Brain pericyte (primary cell): ENCODE results near the gene SLC9B1.
"Not testable (repeated sequence)": the region's sequence is repeated elsewhere in the genome, so short reads cannot be mapped to it uniquely, and the experiment has no call there.

Experiments used
- DNase-seq: peaks from one replicate; pipeline ENCODE4 v3.0.0-alpha.2; 2012; ENCODE audit warnings: low read depth, low spot score

Gene SLC9B1

GRCh38 chr4:102878349-102878748 is 141.2 kb downstream of the SLC9B1 start:
- DNase-seq, result peak; percentile 95

GRCh38 chr4:102877477-102878106 is 141.9 kb downstream of the SLC9B1 start:
- DNase-seq, result not testable (repeated sequence)

DNA sequence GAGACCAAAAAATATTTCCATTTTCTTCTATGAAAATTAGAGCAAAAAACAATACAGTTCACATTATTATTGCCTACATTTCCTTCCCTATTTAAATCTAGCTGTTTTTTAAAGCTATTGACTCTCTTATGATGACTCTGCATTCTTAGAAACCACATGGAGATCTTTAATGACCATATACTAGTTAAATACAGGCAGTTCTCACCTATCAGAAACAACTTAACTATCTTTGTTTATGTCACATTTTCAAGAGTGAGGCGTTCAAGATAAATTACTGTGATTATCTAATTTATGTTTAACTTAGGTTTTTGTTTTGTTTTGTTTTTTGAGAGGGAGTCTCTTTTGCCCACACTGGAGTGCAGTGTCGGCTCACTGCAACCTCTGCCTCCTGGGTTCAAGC is 147.7 kb downstream of the SLC9B1 start:
- DNase-seq, result no peak

GRCh38 chr4:102869569-102870197 is 149.8 kb downstream of the SLC9B1 start:
- DNase-seq, result no peak

- peak; percentile 78 for DNase-seq
Measured at GRCh38 chr4:102868781-102869568, 150.5 kb downstream of the SLC9B1 start, which contains the start of gene CISD2. TSS of gene CISD2 (plus strand) at chr4:102868992. CDS start at chr4:102869085, 93 bp downstream.

DNA sequence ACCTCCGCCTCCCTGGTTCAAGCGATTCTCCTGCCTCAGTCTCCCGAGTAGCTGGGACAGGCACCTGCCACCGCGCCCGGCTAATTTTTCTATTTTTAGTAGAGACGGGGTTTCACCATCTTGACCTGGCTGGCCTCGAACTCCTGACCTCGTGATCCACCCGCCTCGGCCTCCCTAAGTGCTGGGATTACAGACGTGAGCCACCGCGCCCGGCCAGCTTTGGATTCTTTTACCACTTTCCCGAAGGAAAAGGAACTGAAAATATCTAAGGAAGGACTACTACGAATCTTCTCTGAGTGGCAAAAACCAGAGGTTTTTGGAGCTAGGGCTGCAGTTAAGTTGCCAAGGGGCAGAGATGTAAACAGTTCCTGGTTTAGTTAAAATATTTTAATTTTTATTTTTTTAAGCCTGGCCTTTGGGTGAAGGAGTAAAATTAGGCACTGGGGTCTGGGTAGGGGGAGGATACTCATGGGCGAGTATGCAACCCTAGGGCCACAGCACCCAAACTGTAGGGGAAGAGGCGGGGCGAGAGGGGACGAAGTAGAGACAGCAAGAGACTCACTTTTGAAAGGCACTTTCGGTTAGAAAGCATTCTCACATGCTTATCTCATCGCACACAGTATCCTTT is 151.2 kb downstream of the SLC9B1 start:
- DNase-seq, result no peak

GRCh38 chr4:102867278-102868152 is 152.0 kb downstream of the SLC9B1 start:
- DNase-seq, result no peak

- not testable (repeated sequence) for DNase-seq
Measured at GRCh38 chr4:102865327-102865726, 154.2 kb downstream of the SLC9B1 start.

DNA sequence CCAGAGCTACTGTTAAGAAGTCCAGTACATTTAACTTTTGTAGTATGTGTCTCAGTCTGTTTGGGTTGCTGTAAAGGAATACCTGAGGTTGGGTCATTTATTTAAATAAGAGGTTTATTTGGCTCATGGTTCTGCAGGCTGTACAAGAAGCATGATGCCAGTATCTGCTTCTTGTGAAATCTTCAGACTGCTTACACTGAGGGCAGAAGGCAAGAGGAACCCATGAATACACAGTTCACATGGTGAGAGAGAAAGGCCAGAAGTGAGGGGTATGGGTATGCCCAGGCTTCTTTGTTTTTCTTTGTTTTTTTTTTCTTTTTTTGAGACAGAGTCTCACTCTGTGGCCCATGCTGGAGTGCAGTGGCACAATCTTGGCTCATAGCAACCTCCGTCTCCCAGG is 156.8 kb downstream of the SLC9B1 start:
- no peak for DNase-seq

- no peak for DNase-seq
Measured at GRCh38 chr4:102862016-102862415, 157.5 kb downstream of the SLC9B1 start.

DNA sequence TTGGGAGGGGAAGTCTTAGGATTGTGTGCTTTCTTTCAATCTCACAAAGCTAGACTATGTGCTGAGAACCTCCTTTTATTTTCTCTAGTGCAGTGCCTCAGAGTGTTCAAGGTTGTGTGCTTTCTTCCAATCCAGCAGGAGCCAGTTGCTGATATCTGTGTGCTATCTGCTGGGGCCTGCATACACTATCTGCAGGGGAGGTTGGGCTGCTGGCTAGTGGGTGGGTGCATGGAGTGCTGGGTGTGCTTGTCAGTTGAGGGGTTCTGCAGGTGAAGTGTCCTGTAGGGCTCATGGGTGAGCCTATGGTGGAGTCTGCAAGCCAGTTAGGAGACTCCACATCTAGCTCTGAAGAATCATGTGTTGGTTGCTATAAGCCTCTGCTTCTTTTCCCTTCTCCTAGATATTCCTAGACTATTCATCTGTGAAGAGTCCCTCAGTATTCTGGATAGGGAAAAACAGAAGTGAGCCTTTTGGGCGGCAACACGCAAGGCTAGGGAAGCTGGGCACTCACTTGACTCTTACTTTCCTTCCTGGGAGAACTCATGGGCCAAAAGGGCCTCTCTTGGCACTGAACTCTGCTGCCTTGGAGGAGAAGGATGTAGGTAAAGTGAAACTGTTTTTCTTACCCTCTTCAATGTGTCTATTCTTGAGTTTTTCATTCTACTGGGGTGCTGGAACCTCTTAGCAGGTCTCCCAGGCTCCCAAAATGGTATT is 158.7 kb downstream of the SLC9B1 start:
- DNase-seq, result no peak

- no peak for DNase-seq
Measured at GRCh38 chr4:102858828-102859464, 160.6 kb downstream of the SLC9B1 start.
